H1 (cell line): ENCODE data around the gene TPP1. TPM values are rescaled to one million over a fixed set of nuclear protein-coding genes. Genes with fewer than 3 reads are reported as not detected.
A peak's percentile ranks its signal among the peaks of the same experiment; 100 is the strongest.

ENCODE experiments used
- CTCF ChIA-PET: fragments of 300-600 bp; sonication (Branson Sonifier 250); formaldehyde crosslinking; loops from one replicate; lab custom pipeline; 2021; ENCODE audit not compliant: partially characterized antibody; lab: Charles Lee
- POLR2A ChIA-PET: fragments of 300-600 bp; sonication (Branson Sonifier 250); formaldehyde crosslinking; loops from one replicate; lab custom pipeline; 2021; ENCODE audit warnings: inconsistent platforms; ENCODE audit not compliant: partially characterized antibody; lab: Charles Lee
- DNase-seq, 2 experiments: peaks; one replicate each; pipeline versions ENCODE4 v3.0.0 to v3.0.0-alpha.2; 2010 to 2022; ENCODE audit warnings: low spot score in 2 of 2, low read depth in 1 of 2, mixed read lengths in 1 of 2
- FAIRE-seq: peaks from 2 replicates; lab custom pipeline; 2011; peaks lifted over from hg19 to GRCh38; lab: Jason Lieb, UNC
- H2AFZ ChIP-seq: 2 replicates; pipeline ENCODE4 v1.8.1; 2012; ENCODE audit warnings: low read length, inconsistent platforms
- H2AK5ac ChIP-seq: 2 replicates; pipeline ENCODE4 v1.6.1; 2013; ENCODE audit warnings: low read depth, low read length
- H2BK120ac ChIP-seq: replicated peaks from 2 replicates; pipeline ENCODE3; 2013; ENCODE audit warnings: low read depth, low read length, inconsistent platforms
- H2BK12ac ChIP-seq: 2 replicates; pipeline ENCODE4 v1.6.1; 2013; ENCODE audit warnings: low read depth, low read length
- H2BK15ac ChIP-seq: 2 replicates; pipeline ENCODE4 v1.6.1; 2013; ENCODE audit warnings: low read length
- H2BK20ac ChIP-seq: 2 replicates; pipeline ENCODE4 v1.6.1; 2013; ENCODE audit warnings: low read length
- H2BK5ac ChIP-seq: 2 replicates; pipeline ENCODE4 v1.6.1; 2013; ENCODE audit warnings: low read depth, low read length
- H3K14ac ChIP-seq: 2 replicates; pipeline ENCODE4 v1.6.1; 2013; ENCODE audit warnings: inconsistent platforms; ENCODE audit not compliant: insufficient read length
- H3K18ac ChIP-seq: 2 replicates; pipeline ENCODE4 v1.6.1; 2013; ENCODE audit warnings: low read length; ENCODE audit errors: extremely low read depth
- H3K23ac ChIP-seq: 2 replicates; pipeline ENCODE4 v1.6.1; 2013; ENCODE audit warnings: inconsistent platforms; ENCODE audit not compliant: insufficient read length
- H3K23me2 ChIP-seq: 2 replicates; pipeline ENCODE4 v1.6.1; 2013; ENCODE audit warnings: low read depth, low read length
- H3K27ac ChIP-seq: 2 replicates; pipeline ENCODE4 v1.6.1; 2011; ENCODE audit warnings: low read depth, low read length, inconsistent platforms
- H3K27me3 ChIP-seq, 4 experiments: replicated peaks in 1 of 4; 1 replicate in 1 of 4; 2 replicates in 3 of 4; pipeline versions ENCODE4 v1.6.1 to v1.8.1; 2011 to 2013; ENCODE audit warnings: low read length in 3 of 4, mild to moderate bottlenecking in 3 of 4, inconsistent platforms in 2 of 4, mixed read lengths in 2 of 4, moderate library complexity in 1 of 4; ENCODE audit not compliant: control insufficient read depth in 3 of 4, insufficient read depth in 3 of 4; ENCODE audit errors: extremely low read depth in 1 of 4
- H3K36me3 ChIP-seq, 4 experiments: 2 replicates each; pipeline versions ENCODE4 v1.6.1 to v1.8.1; 2011 to 2013; ENCODE audit warnings: mild to moderate bottlenecking in 4 of 4, low read length in 3 of 4, moderate library complexity in 2 of 4, control low read depth in 1 of 4, inconsistent platforms in 1 of 4; ENCODE audit not compliant: insufficient read depth in 4 of 4, control insufficient read depth in 2 of 4
- H3K4ac ChIP-seq: replicated peaks from 2 replicates; pipeline ENCODE3; 2013; ENCODE audit warnings: low read length, low read depth, mixed read lengths, inconsistent platforms; ENCODE audit not compliant: insufficient read length
- H3K4me1 ChIP-seq, 4 experiments: replicated peaks in 1 of 4; 1 replicate in 1 of 4; 2 replicates in 3 of 4; pipeline versions ENCODE4 v1.6.1 to v1.8.1; 2011 to 2013; ENCODE audit warnings: low read length in 3 of 4, inconsistent platforms in 2 of 4, mixed read lengths in 1 of 4; ENCODE audit not compliant: insufficient read depth in 4 of 4, control insufficient read depth in 3 of 4
- H3K4me2 ChIP-seq, 2 experiments: 2 replicates each; pipeline versions ENCODE4 v1.6.1 to v1.8.1; 2011 to 2013; ENCODE audit warnings: low read depth in 2 of 2, low read length in 2 of 2, control low read depth in 1 of 2, inconsistent platforms in 1 of 2, mild to moderate bottlenecking in 1 of 2; ENCODE audit not compliant: insufficient read depth in 1 of 2
- H3K4me3 ChIP-seq, 4 experiments: fragments of 200-600, 300-600 bp in 1 of 4; sonication (generic), shearing (Covaris generic), sonication (Bioruptor Twin) in 1 of 4; 2 replicates each; pipeline versions ENCODE4 v1.5.1 to v1.8.1; 2011 to 2016; ENCODE audit warnings: low read length in 4 of 4, low read depth in 3 of 4, control low read depth in 2 of 4, inconsistent platforms in 2 of 4, mild to moderate bottlenecking in 2 of 4, mixed read lengths in 1 of 4, moderate library complexity in 1 of 4; ENCODE audit not compliant: insufficient read depth in 2 of 4; ENCODE audit errors: extremely low read depth in 1 of 4
- H3K56ac ChIP-seq: replicated peaks from 2 replicates; pipeline ENCODE3; 2013; ENCODE audit warnings: low read depth, mild to moderate bottlenecking, mixed read lengths, low read length, inconsistent platforms; ENCODE audit not compliant: insufficient read length
- H3K79me1 ChIP-seq: 2 replicates; pipeline ENCODE4 v1.6.1; 2013; ENCODE audit warnings: low read depth, low read length, control low read depth
- H3K79me2 ChIP-seq, 2 experiments: 2 replicates each; pipeline versions ENCODE4 v1.6.1 to v1.8.1; 2012 to 2013; ENCODE audit warnings: low read length in 2 of 2, mild to moderate bottlenecking in 2 of 2, inconsistent platforms in 1 of 2; ENCODE audit not compliant: insufficient read depth in 2 of 2, control insufficient read depth in 1 of 2
- H3K9ac ChIP-seq, 4 experiments: replicated peaks in 1 of 4; 1 replicate in 1 of 4; 2 replicates in 3 of 4; pipeline versions ENCODE4 v1.6.1 to v1.8.1; 2011 to 2013; ENCODE audit warnings: low read depth in 3 of 4, low read length in 3 of 4, control low read depth in 2 of 4, mild to moderate bottlenecking in 2 of 4, moderate library complexity in 2 of 4, inconsistent platforms in 1 of 4; ENCODE audit errors: extremely low read depth in 1 of 4
- H3K9me3 ChIP-seq, 2 experiments: 2 replicates each; pipeline versions ENCODE4 v1.6.1 to v1.8.1; 2012 to 2013; ENCODE audit warnings: mild to moderate bottlenecking in 2 of 2, moderate library complexity in 2 of 2, control low read depth in 1 of 2, inconsistent platforms in 1 of 2, low read depth in 1 of 2, low read length in 1 of 2, mixed read lengths in 1 of 2; ENCODE audit not compliant: insufficient read depth in 2 of 2
- H4K20me1 ChIP-seq, 2 experiments: replicated peaks in 1 of 2; 2 replicates each; pipeline versions ENCODE3 to v1.8.1; 2011 to 2013; ENCODE audit warnings: inconsistent platforms in 2 of 2, low read length in 2 of 2, mild to moderate bottlenecking in 1 of 2; ENCODE audit not compliant: insufficient read depth in 2 of 2, control insufficient read depth in 1 of 2
- H4K5ac ChIP-seq: 2 replicates; pipeline ENCODE4 v1.6.1; 2013; ENCODE audit warnings: low read length, low read depth, mixed read lengths, inconsistent platforms; ENCODE audit not compliant: insufficient read length
- H4K8ac ChIP-seq: 2 replicates; pipeline ENCODE4 v1.8.0; 2013; ENCODE audit warnings: mild to moderate bottlenecking, moderate library complexity, low read length, inconsistent platforms; ENCODE audit not compliant: insufficient read depth; ENCODE audit errors: extremely low read depth
- H4K91ac ChIP-seq: replicated peaks from 2 replicates; pipeline ENCODE3; 2013; ENCODE audit warnings: low read length, mixed read lengths, inconsistent platforms; ENCODE audit not compliant: insufficient read length
- CBX5 ChIP-seq: fragments of 300-800, 300-1000 bp; sonication (generic); IDR thresholded peaks from 2 replicates; pipeline ENCODE4 v1.7.1; 2016; ENCODE audit warnings: antibody characterized with exemption, low read length, low read depth
- CHD2 ChIP-seq: IDR thresholded peaks from 2 replicates; pipeline ENCODE4 v1.6.1; 2012; ENCODE audit warnings: low read length, improper control_type of control experiment
- CTBP2 ChIP-seq: IDR thresholded peaks from 2 replicates; pipeline ENCODE4 v1.7.0; 2011; ENCODE audit warnings: borderline replicate concordance, mild to moderate bottlenecking, moderate library complexity, mixed read lengths, low read length; ENCODE audit not compliant: insufficient read depth, insufficient read length
- E2F6 ChIP-seq: IDR thresholded peaks from 2 replicates; pipeline ENCODE4 v1.6.1; 2012; ENCODE audit warnings: inconsistent platforms
- EZH2 ChIP-seq: fragments of 200-600 bp; sonication (generic); IDR thresholded peaks from 2 replicates; pipeline ENCODE4 v1.7.1; 2012; ENCODE audit warnings: low read depth, mild to moderate bottlenecking, moderate library complexity, low read length, inconsistent platforms; ENCODE audit not compliant: severe bottlenecking
- FOSL1 ChIP-seq: IDR thresholded peaks from 2 replicates; pipeline ENCODE4 v1.6.1; 2011; ENCODE audit warnings: mild to moderate bottlenecking, low read depth, low read length, moderate library complexity; ENCODE audit not compliant: insufficient read depth
- HDAC6 ChIP-seq: IDR thresholded peaks from one replicate; pipeline ENCODE4 v1.7.1; 2012; ENCODE audit warnings: low read depth, mild to moderate bottlenecking, inconsistent platforms, low read length, moderate library complexity
- KDM4A ChIP-seq: IDR thresholded peaks from one replicate; pipeline ENCODE4 v1.7.1; 2012; ENCODE audit warnings: low read depth, mild to moderate bottlenecking, moderate library complexity, low read length, inconsistent platforms; ENCODE audit not compliant: severe bottlenecking
- SAP30 ChIP-seq: fragments of 300-600 bp; sonication (generic); IDR thresholded peaks from 2 replicates; pipeline ENCODE4 v1.7.1; 2012; ENCODE audit warnings: low read length, moderate library complexity, mild to moderate bottlenecking, inconsistent platforms; ENCODE audit not compliant: insufficient read depth, insufficient replicate concordance
- SIN3A ChIP-seq, 2 experiments: IDR thresholded peaks in 1 of 2; conservative IDR thresholded peaks in 1 of 2; 2 replicates each; pipeline ENCODE4 v1.6.1; 2011 to 2012; ENCODE audit warnings: low read length in 2 of 2, improper control_type of control experiment in 1 of 2, low read depth in 1 of 2, mild to moderate bottlenecking in 1 of 2
- SP1 ChIP-seq: IDR thresholded peaks from 2 replicates; pipeline ENCODE4 v1.6.1; 2011; ENCODE audit warnings: low read depth, low read length
- TEAD4 ChIP-seq: IDR thresholded peaks from 2 replicates; pipeline ENCODE4 v1.6.1; 2012; ENCODE audit warnings: low read depth, low read length, inconsistent platforms, mixed read lengths
- ZNF274 ChIP-seq: IDR thresholded peaks from 2 replicates; pipeline ENCODE4 v1.7.0; 2012; ENCODE audit warnings: low read length, borderline replicate concordance; ENCODE audit errors: extremely low read depth
- whole genome bisulfite sequencing, 2 experiments: shearing (Covaris generic) in 1 of 2; methylation state at CpG; one replicate each; pipeline versions ENCODE4 v1.1.6 to v1.1.7; 2013 to 2015; ENCODE audit warnings: low lambda C conversion rate in 2 of 2, mixed read lengths in 2 of 2, inconsistent platforms in 1 of 2, low coverage in 1 of 2, missing lambda C conversion rate in 1 of 2; ENCODE audit not compliant: insufficient replicate concordance in 2 of 2, insufficient coverage in 1 of 2, insufficient read length in 1 of 2; ENCODE audit errors: extremely low coverage in 1 of 2, missing lambda C conversion rate in 1 of 2; 5-methylcytosine and 5-hydroxymethylcytosine counted together
- polyA plus RNA-seq, 7 experiments: library from polyadenylated mRNA; depleted of rRNA in 3 of 7; stranded (reverse) in 5 of 7; unstranded in 2 of 7; fragments of >200 nt in 5 of 7; fragments of 200-250 nt in 2 of 7; gene quantifications; 1 replicate in 5 of 7; 2 replicates in 1 of 7; 4 replicates in 1 of 7; pipeline versions ENCODE4 v1.2.1 to v1.2.3, GENCODE V29; 2011 to 2013; ENCODE audit warnings: missing spikeins in 2 of 7, mixed read lengths in 2 of 7
- total RNA-seq: library from RNA; stranded (reverse); fragmentation: NEBNext Ultra II Directional; extraction: Animal tissue kit (Norgen Biotek cat#: 25700); gene quantifications from 2 replicates; pipeline ENCODE4 v1.2.1, GENCODE V29; 2021

Gene TPP1
- total and polyA plus RNA-seq, 2 of the 8 experiments (the other 6 are each of a cell fraction or from before 2014, with no cell fraction given): 36.1 to 77.5 TPM

GRCh38 chr11:6611963-6612212, 7.3 kb downstream of the TPP1 start:
- no peaks in the 10 kb centered on the region for H3K27me3 ChIP-seq
- H3K4me1 ChIP-seq: peaks cover 0 to 13% (median 5%) of the 10 kb centered on the region in 4 experiments; a peak in 6 of 7 replicates
- H2BK12ac ChIP-seq: no peak overlapping the region
- H3K9ac ChIP-seq: peak overlapping the region; percentile 34 to 95 (median 80); a peak in 6 of 7 replicates
- ChIA-PET POLR2A (interaction anchor here (0.6 to 3.0 kb wide), 28 partner anchors 8 to 144 kb away, joined by 3 to 24 read pairs (median 6); partner anchors contain the start of gene MRPL17), CTCF (interaction anchor here (1.0 to 3.4 kb wide), 13 partner anchors 8 to 116 kb away, joined by 3 to 23 read pairs (median 6); partner anchors contain the start of genes ILK and RRP8)
- peaks cover 11% of the 10 kb centered on the region for H3K23me2 ChIP-seq
- no peak overlapping the region for H4K8ac ChIP-seq
- peaks cover 5% of the 10 kb centered on the region; the same call in 1 of the 2 replicates for H3K79me1 ChIP-seq
- no peak overlapping the region for H3K14ac ChIP-seq
- H2BK120ac ChIP-seq: no peak overlapping the region
- peak overlapping the region; percentile 91 to 94 for H3K4me2 ChIP-seq
- no peak overlapping the region for H3K18ac ChIP-seq
- no peak overlapping the region for H4K5ac ChIP-seq
- H4K91ac ChIP-seq: no peak overlapping the region
- H3K36me3 ChIP-seq: peaks cover 17 to 41% (median 33%) of the 10 kb centered on the region in 4 experiments
- H2BK20ac ChIP-seq: no peak overlapping the region
- DNase-seq: no peak
- no peaks in the 10 kb centered on the region for H4K20me1 ChIP-seq
- no peaks in the 10 kb centered on the region for H3K9me3 ChIP-seq
- 0 out of 2 replicates have a peak overlapping the region, but pooled peaks have one; percentile 9 for H2BK5ac ChIP-seq
- peaks cover 0 to 19% of the 10 kb centered on the region in 2 experiments; a peak in 2 of 4 replicates for H3K79me2 ChIP-seq
- no peak overlapping the region for H2BK15ac ChIP-seq
- H3K4ac ChIP-seq: no peak overlapping the region
- peak overlapping the region; percentile 67 to 85 (median 76) for H3K4me3 ChIP-seq
- no peak overlapping the region for H3K56ac ChIP-seq
- peak overlapping the region; percentile 94; the same call in 1 of the 2 replicates for H3K27ac ChIP-seq
- WGBS, 2 experiments: 1% methylated on average over 24 of the region's 36 CpGs; no CpG with 5 or more reads in 1 of the 2 experiments
- H3K23ac ChIP-seq: no peak overlapping the region
- no peak overlapping the region for H2AK5ac ChIP-seq
- no peak overlapping the region for H2AFZ ChIP-seq
- FAIRE-seq: no peak
- TF ChIP-seq SP1: no peak
- TF ChIP-seq E2F6: no peak
- no peak for TF ChIP-seq EZH2
- no peak for TF ChIP-seq TEAD4
- no peak for TF ChIP-seq FOSL1
- TF ChIP-seq HDAC6: no peak
- no peak for TF ChIP-seq SIN3A (conservative IDR thresholded peaks at IDR 0.05 in 1 of 2, IDR thresholded peaks at IDR 0.05 in 1 of 2; ENCODE audit: low read depth in 1 of 2, low read length in 2 of 2)
- no peak for TF ChIP-seq SAP30
- TF ChIP-seq ZNF274: no peak
- no peak for TF ChIP-seq CBX5
- no peak for TF ChIP-seq CHD2
- TF ChIP-seq KDM4A: peak; percentile 31
- no peak for TF ChIP-seq CTBP2
